ENCODE data around the gene SSR4. TPM values are rescaled to one million over a fixed set of nuclear protein-coding genes. Genes with fewer than 3 reads are reported as not detected.
A peak's percentile ranks its signal among the peaks of the same experiment; 100 is the strongest.
"Not testable (repeated sequence)": the region's sequence is repeated elsewhere in the genome, so short reads cannot be mapped to it uniquely, and the experiment has no call there.

The SSR4 gene
- total RNA-seq, 4 donors from 2014 or later: 177 to 359 (median 279) TPM

DNA sequence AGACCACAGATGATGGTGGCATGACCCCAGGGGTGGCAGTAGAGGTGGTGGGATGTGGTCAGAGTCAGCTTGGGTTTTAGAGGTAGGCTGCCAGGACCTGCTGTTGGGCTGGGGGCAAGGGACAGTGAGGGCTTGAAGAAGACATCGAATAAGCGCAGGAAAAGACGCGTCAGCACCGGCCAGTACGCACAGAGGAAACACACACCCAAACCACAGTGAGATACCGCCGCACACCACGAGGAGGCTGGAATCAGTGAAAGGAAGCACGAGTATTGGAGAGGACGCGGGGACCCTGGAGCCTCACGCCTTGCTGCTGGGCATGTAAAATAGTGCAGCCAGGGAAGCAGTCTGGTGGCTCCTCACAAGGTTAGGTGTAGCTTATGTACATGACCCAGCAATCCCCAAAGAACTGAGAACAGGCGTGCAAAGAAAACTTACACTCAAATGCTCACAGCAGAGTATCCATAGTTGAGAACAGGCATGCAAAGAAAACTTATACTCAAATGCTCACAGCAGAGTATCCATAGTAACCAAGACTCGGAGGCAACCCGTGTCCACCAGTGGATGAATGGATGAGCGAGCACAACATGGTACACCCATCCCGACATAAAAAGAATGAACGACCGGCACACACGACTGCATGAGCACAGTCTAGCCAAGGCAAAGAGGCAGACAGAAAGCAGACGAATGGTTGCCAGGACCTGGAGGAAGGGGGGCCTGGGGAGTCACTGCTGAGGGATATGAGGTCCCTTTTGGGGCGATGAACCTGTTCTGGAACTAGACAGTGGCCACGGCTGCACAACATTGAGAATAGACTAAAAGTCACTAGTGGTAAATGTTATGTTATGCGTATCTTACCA is 22.6 kb downstream of the SSR4 start:
- Histone ChIP-seq H3K4me3 (replicated peaks in 1 of 3) (no peak overlapping the region), H3K36me3 (no peaks in the 10 kb centered on the region), H3K4me1 (no peaks in the 10 kb centered on the region), H3K9me3 (no peaks in the 10 kb centered on the region), H3K27ac (no peak overlapping the region), H3K27me3 (no peaks in the 10 kb centered on the region)
- TF ChIP-seq POLR2A (IDR thresholded peaks at IDR 0.05): no peak
- TF ChIP-seq, protein P1, sequence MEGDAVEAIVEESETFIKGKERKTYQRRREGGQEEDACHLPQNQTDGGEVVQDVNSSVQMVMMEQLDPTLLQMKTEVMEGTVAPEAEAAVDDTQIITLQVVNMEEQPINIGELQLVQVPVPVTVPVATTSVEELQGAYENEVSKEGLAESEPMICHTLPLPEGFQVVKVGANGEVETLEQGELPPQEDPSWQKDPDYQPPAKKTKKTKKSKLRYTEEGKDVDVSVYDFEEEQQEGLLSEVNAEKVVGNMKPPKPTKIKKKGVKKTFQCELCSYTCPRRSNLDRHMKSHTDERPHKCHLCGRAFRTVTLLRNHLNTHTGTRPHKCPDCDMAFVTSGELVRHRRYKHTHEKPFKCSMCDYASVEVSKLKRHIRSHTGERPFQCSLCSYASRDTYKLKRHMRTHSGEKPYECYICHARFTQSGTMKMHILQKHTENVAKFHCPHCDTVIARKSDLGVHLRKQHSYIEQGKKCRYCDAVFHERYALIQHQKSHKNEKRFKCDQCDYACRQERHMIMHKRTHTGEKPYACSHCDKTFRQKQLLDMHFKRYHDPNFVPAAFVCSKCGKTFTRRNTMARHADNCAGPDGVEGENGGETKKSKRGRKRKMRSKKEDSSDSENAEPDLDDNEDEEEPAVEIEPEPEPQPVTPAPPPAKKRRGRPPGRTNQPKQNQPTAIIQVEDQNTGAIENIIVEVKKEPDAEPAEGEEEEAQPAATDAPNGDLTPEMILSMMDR (IDR thresholded peaks at IDR 0.05): no peak
- intact Hi-C loops (cut with DNase I): no loop called here
- WGBS, 2 donors: 43 to 49% methylated on average over 20 to 25 of the region's 25 CpGs
- no peak for DNase-seq

DNA sequence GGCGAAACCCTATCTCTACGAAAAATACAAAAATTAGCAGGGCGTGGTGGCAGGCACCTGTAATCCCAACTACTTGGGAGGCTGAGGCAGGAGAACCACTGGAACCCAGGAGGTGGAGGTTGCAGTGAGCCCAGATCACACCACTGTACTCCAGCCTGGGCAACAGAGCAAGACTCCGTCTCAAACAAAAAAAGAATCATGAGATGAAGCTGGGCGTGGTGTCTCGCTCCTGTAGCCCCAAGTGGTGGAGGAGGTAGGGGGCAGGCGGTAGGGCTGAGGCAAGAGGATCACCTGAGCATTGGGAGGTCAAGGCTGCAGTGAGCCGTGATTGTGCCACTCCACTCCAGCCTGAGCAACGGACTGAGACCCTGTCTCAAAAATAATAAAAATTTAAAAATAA is 23.6 kb downstream of the SSR4 start:
- H3K4me1 ChIP-seq; H3K36me3 ChIP-seq; H3K27ac ChIP-seq; H3K9me3 ChIP-seq; intact Hi-C loops (cut with DNase I); H3K4me3 ChIP-seq (replicated peaks in 1 of 3); DNase-seq; H3K27me3 ChIP-seq: not testable (repeated sequence)
- 91 to 92% methylated on average over 6 to 9 of the region's 9 CpGs for WGBS, 2 donors

DNA sequence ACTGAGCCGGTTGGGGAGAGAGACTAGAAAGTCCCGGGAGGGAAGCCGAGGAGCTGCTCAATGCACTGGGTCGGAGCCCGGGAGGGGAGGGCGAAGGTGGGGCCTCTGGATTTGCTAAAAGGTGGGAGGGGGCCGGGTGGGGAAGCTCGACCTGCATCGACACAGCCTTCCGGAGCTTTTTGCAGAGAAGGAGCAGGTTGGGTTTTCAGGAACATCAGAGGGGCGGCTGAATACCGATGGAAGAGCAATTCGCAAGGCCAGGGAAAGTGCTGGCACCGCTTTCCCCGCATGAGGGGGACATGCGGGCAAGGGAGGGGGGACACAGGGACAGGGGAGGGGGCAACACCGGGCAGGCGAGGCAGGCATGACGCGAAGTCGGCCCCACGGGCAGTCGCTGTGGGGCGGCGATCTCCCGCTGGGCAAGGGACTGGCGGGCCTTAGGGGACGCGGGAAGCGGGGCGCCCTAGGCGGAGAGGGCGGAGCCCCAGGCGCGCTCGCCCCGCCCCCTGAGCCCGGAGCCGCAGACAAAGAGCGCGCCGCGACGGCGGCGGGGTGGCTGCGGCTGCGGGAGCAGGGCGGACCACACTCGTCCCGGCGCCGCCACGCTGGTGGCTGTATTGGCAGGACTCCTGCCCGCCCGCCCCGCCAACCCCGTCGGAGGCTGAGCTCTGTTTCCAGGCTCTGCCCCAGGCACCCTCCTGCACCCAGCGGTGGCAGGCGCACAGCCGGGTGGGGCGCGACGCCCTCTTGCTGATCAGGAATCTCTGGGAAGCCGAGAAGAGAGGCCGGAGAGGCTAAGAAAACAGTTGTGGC is 24.3 kb downstream of the SSR4 start:
- peak overlapping the region in 1 of 3 donors; percentile 14 for H3K4me3 ChIP-seq (replicated peaks in 1 of 3)
- DNase-seq: peak; percentile 15 to 20
- no peaks in the 10 kb centered on the region for H3K4me1 ChIP-seq
- H3K9me3 ChIP-seq: no peaks in the 10 kb centered on the region
- 30 to 37% methylated on average over 8 to 10 of the region's 67 CpGs for WGBS, 2 donors
- H3K27me3 ChIP-seq: no peaks in the 10 kb centered on the region
- intact Hi-C loops (cut with DNase I): no loop called here
- no peak overlapping the region for H3K27ac ChIP-seq
- TF ChIP-seq, protein P1 (IDR thresholded peaks at IDR 0.05): no peak
- H3K36me3 ChIP-seq: no peaks in the 10 kb centered on the region

DNA sequence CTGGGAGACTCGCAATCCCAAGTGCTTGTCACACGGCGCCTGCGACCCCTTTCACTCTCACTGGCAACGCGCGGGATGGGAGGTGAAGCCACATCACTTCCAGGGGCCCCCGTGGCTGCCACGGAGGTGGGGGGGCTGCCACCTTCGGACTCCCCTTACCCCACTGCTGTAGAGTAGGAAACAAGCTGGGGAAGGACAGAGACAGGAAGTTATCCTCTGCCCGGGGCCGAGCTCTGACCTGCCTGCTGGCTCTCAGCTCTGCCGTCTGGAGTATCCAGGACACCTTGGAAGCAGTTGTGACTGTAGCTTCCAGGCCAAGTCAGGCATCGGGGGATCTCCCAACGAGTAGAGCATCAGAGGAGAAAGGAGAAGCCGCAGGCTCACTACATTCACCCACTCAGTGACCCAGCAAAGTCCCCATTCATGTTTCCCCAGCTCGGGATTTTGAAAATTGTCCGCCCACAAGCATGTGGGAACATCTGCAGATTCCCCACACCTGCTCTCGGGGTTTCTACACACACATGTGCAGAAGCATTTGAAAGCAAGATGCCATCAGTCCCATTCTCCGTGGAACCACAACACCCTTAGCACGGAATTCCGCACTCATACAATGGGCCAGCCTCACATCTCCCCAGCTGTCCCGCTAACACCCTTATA is 25.0 kb downstream of the SSR4 start:
- H3K27me3 ChIP-seq: no peaks in the 10 kb centered on the region

DNA sequence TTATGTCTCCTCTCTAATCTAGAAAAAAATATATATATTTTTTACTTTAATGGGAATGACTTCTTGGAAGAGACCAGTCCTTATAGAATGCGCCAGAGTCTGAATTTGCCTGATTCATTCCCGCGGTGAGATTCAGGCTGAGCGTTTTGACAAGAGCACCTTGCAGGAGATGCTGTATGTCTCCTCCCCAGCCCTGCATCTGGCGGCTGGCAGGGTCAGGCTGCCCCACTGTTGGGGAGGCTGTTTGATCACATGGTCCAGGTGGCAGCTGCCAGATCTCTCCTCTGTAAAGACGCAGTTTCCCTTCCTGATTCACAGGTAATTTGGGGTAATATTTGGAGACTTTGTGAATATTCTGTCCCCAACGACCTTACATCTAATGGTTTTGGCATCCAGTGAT is 26.1 kb downstream of the SSR4 start:
- Histone ChIP-seq H3K27ac (no peak overlapping the region), H3K27me3 (no peaks in the 10 kb centered on the region), H3K4me3 (replicated peaks in 1 of 3) (no peak overlapping the region), H3K4me1 (no peaks in the 10 kb centered on the region), H3K36me3 (no peaks in the 10 kb centered on the region), H3K9me3 (no peaks in the 10 kb centered on the region)
- DNase-seq: no peak
- WGBS, 2 donors: 88 to 92% methylated on average over 5 to 6 of the region's 7 CpGs
- TF ChIP-seq, protein P1 (IDR thresholded peaks at IDR 0.05): no peak
- no peak for TF ChIP-seq POLR2A (IDR thresholded peaks at IDR 0.05)
- intact Hi-C loops (cut with DNase I): no loop called here

More for the DNA sequence above, 25.0 kb downstream of the SSR4 start:
- no peaks in the 10 kb centered on the region for H3K4me1 ChIP-seq
- H3K9me3 ChIP-seq: no peaks in the 10 kb centered on the region
- WGBS, 2 donors: 50 to 70% methylated on average over 10 of the region's 23 CpGs
- H3K36me3 ChIP-seq: no peaks in the 10 kb centered on the region
- no peak for DNase-seq
- intact Hi-C loops (cut with DNase I): no loop called here
- no peak overlapping the region for H3K27ac ChIP-seq
- H3K4me3 ChIP-seq (replicated peaks in 1 of 3): peak overlapping the region in 1 of 3 donors; percentile 14
- TF ChIP-seq, protein P1 (IDR thresholded peaks at IDR 0.05): no peak
- TF ChIP-seq POLR2A (IDR thresholded peaks at IDR 0.05): no peak

All from thyroid gland (tissue), 4 donors.